SHP77 (cell line): ENCODE data around the gene TBC1D4.

Source experiments
- DNase-seq, 2 experiments: peaks; one replicate each; lab custom pipeline; 2025; lab: John Stamatoyannopoulos, UW

Gene TBC1D4

GRCh38 chr13:75482070-75482819, at the start of gene TBC1D4:
Gene TBC1D4 (minus strand): TSS chr13:75482169. CDS start chr13:75481767, 402 bp downstream.
- DNase-seq = peak; percentile 68 to 86

- no peak for DNase-seq
These were observed 48.6 kb upstream of the TBC1D4 start for GRCh38 chr13:75530549-75530961.

DNA sequence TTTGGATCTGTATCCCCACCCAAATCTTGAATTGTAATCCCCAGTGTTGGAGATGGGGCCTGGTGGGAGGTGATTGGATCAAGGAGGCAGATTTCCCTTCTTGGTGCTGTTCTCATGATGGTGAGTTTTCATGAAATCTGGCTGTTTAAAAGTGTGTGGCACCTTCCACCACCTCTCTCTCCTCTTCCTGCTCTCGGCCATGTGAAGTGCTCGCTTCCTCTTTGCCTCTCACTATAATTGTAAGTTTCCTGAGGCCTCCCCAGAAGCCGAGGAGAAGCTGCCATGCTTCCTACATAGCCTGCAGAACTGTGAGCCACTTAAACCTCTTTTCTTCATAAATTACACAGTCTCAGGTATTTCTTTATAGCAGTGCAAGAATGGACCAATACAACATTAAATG, 40.0 kb upstream of the TBC1D4 start:
- no peak for DNase-seq

- no peak for DNase-seq
These were observed 36.6 kb upstream of the TBC1D4 start for GRCh38 chr13:75518439-75519088.

- no peak for DNase-seq
These were observed 32.4 kb upstream of the TBC1D4 start for GRCh38 chr13:75514080-75514995.

- DNase-seq = no peak
These were observed 31.3 kb upstream of the TBC1D4 start for GRCh38 chr13:75513271-75513670.

GRCh38 chr13:75512253-75512652, 30.3 kb upstream of the TBC1D4 start:
- DNase-seq = no peak

- DNase-seq = no peak
These were observed 29.2 kb upstream of the TBC1D4 start for GRCh38 chr13:75511051-75511625.

DNA sequence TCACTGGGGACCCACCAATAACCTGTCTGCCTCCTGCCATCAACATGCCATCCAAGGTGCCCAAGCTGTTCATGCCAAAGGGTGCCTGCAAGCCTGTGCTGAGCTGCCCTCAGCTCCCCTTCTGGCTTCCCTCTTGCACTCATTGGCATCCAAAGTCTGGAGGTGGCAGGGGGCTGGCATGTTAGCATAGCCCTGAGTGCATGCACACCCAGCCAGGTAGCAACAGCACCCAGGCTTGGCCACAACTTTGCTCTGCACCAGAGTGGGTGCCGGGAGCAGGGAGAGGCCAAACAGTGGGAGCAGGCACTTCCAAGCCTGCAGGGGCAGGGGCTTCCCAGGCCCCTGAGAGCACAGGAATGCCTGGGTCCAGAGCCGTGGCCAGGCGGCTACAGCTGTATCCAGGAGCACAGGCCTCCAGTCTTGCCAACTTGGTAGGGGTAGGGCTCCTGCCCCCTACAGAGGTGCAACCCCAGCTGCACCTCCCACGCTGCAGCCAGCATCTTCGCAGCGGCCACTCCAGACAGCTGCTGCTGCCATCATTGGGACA, 26.1 kb upstream of the TBC1D4 start:
- no peak for DNase-seq

- DNase-seq = peak; percentile 3 to 31
These were observed 25.3 kb upstream of the TBC1D4 start for GRCh38 chr13:75507027-75508001.

GRCh38 chr13:75506018-75506417, 24.0 kb upstream of the TBC1D4 start:
- DNase-seq = no peak

- DNase-seq = no peak
These were observed 23.4 kb upstream of the TBC1D4 start for GRCh38 chr13:75505327-75505726.

DNA sequence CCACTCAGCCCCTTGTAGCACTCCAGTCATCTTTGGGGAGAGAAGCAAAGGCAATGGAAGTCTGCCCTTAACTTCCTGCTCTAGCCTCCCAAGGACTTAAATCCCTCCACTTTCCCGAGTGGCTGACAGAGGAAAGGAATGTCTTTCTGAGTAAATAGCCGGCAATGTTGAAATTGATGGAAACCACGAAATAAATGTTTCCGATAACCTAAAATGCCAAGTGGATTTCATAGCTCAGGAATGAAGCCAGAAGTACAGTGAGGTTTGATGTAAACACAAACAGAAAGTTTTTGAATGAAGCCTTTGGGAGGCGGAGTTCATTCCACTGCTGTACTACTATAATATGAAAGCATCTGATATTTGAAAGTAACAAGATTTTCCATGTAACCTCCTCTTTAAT, 14.0 kb upstream of the TBC1D4 start:
- DNase-seq = no peak

DNA sequence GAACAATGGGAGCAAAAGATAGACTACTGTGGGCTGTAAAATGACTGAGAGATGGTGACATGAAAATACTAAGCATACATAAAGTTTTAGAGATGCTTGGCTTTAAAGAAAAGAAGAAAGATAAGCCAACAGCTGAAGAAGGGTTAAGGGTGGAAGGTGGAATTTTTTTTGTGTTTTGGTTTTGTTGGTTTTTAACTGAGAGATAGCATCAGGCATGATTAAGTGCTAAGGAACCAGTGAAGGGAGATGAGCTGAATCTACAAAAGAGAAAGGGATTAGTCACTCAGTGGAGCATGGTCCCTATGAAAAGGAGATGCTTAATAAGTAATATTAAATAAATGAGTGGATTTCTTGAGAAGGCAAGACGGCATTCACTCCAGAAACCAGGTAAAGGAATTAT, 12.5 kb upstream of the TBC1D4 start:
- DNase-seq = no peak

DNA sequence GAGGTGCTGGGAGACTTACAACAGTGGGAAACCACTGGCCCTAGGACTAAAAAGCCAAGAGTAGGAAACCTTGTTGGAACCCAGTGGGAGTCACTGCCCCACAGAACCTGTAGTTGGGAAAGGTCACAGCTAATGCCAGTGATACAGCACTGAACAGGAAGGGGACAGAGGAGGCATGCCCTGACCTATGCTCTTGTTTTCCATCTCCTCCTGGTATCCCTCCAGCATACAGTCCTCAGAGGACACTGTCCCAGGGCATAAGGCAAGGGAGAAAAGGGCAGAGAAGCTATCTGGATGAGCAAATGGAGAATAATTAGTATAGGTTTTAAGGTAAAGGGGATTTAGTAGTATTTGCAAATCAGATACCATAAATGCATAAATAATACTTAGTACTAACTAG, 11.2 kb upstream of the TBC1D4 start:
- no peak for DNase-seq

DNA sequence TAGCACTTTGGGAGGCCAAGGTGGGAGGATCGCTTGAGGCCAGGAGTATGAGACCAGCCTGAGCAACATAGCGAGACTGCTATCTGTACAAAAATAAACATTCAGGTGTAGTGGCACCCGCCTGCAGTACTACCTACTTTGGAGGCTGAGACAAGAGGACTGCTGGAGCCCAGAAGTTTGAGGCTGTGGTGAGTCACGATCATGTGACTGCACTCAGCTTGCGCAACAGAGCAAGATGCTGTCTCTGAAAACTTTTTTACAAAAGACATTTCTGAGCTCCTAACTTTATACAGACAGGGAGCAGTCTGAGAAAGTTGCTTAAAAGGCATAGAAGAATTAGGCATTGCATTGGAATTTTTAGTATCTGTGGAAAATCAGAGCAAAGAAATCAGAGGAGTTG, 10.4 kb upstream of the TBC1D4 start:
- no peak for DNase-seq

GRCh38 chr13:75491376-75491775, 9.4 kb upstream of the TBC1D4 start:
- no peak for DNase-seq

DNA sequence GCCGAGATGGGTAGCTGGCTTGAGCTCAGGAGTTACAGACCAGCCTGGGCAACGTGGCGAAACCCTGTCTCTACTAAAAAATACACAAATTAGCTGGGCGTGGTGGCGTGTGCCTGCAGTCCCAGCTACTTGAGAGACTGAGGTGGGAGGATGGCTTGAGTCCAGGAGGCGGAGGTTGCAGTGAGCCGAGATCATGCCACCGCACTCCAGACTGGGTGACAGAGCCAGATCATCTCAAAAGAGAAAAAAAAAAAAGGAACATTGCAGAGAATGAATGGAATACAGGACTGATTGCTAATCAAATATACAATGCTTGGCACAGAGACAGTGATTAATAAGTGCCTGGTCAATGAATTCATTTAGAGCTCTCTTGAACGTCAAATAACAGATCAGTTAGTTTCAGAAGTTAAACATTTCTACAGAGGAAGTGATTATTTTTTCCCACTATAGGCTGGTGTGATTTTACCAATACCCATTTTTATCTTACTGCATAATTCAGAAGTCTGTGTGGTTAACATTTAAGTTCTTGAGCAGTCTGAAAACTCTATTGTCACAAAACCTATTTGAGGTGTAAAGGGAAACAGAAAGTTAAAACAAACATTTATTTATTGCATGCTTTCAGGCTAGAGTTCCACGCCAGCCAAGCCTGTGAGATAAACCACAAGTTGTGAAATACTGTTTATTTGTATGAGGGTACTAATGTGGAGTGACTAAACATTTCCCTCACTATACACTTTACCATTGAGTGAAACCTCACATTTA, 7.7 kb upstream of the TBC1D4 start:
- no peak for DNase-seq

DNA sequence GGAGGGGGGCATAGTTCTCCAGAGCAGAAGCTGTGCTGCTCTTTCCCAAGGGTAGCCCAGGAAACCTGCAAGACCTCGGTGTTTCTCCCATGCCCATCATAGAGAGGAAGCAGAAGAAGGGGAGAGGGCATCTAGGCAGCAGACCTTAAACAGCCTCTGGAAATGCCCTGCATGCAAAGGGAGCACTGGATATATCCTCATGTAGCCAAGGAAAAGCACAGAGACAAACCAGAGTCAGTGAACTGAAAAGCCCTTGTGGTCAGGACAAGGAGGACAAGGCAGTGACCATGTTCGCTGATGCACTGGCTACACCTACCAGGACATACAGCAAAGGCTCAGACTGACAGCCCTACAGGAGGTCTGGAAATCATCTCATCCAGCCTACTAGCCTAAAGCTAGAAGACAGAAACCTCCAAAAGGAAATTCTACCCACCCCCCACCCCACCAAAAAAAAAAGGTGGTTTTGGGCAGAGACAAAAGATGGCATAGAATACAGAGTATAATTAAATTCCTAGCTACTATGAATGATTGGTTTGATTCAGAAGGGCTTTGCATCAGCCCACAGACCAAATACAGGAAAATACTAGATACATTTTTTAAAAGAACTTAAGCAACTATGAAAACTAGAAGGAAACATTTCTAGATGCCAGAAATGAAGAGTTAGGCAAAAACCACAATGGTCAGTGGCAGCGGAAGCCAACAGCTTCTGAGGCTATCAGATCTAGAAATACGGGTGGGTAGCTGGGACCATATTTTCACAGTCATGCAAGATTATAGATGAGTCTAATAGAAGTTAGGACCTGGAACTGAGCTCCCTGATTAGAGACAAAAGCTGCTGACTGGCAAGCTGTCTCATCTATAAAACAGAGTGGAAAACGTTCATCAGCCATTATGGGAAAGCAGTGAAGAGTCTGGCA, 4.4 kb upstream of the TBC1D4 start:
- no peak for DNase-seq
